GM12878 (cell line): ENCODE data around the gene RNF220. TPM values are rescaled to one million over a fixed set of nuclear protein-coding genes. Genes with fewer than 3 reads are reported as not detected.
A peak's percentile ranks its signal among the peaks of the same experiment; 100 is the strongest.

ENCODE experiments used
- ATAC-seq: fragments of 200-7000 bp; cut with Tn5 transposase; 3 replicates; pipeline ENCODE4 v1.9.1; 2020; ENCODE audit warnings: mild to moderate bottlenecking, moderate library complexity
- BruUV-seq: library from RNA; stranded (reverse); fragments of 400-500 nt; replicated peaks from 2 replicates; lab custom pipeline; 2021; lab: Mats Ljungman, UMichigan
- CTCF ChIA-PET: fragments of 300-600 bp; sonication (Branson Sonifier 250); formaldehyde crosslinking; extraction: SDS; loops from one replicate; lab custom pipeline; 2021; ENCODE audit warnings: inconsistent platforms; lab: Yijun Ruan, JAX
- POLR2A ChIA-PET: fragments of 350-600 bp; formaldehyde crosslinking; extraction: SDS; loops from one replicate; lab custom pipeline; 2021; ENCODE audit warnings: inconsistent platforms; lab: Charles Lee
- RAD21 ChIA-PET: fragments of 300-600 bp; sonication (Branson Sonifier 250); formaldehyde crosslinking; loops from one replicate; lab custom pipeline; 2023; ENCODE audit warnings: antibody characterized with exemption; ENCODE audit not compliant: unreplicated experiment; lab: Charles Lee
- SMC1A ChIA-PET: fragments of 300-600 bp; sonication (Branson Sonifier 250); formaldehyde crosslinking; loops from one replicate; lab custom pipeline; 2023; ENCODE audit not compliant: unreplicated experiment, uncharacterized antibody; lab: Charles Lee
- DNase-seq: peaks from one replicate; pipeline ENCODE4 v3.0.0-alpha.2; 2011; ENCODE audit warnings: low read depth, low spot score
- FAIRE-seq: peaks from 3 replicates; lab custom pipeline; 2011; peaks lifted over from hg19 to GRCh38; lab: Jason Lieb, UNC
- H2AFZ ChIP-seq: 2 replicates; pipeline ENCODE4 v1.6.0; 2011; ENCODE audit warnings: low read depth, low read length, control low read depth; ENCODE audit not compliant: control insufficient read depth
- H3K27ac ChIP-seq: 2 replicates; pipeline ENCODE4 v1.5.1; 2011; ENCODE audit warnings: control low read depth; ENCODE audit not compliant: control insufficient read depth, insufficient read depth
- H3K27me3 ChIP-seq, 2 experiments: replicated peaks in 1 of 2; 2 replicates each; pipeline versions ENCODE4 v1.6.0 to v1.6.1; 2011; ENCODE audit warnings: low read length in 1 of 2; ENCODE audit not compliant: control insufficient read depth in 2 of 2, insufficient read depth in 2 of 2
- H3K36me3 ChIP-seq, 2 experiments: 2 replicates each; pipeline ENCODE4 v1.5.1; 2011; ENCODE audit warnings: low read length in 1 of 2; ENCODE audit not compliant: control insufficient read depth in 2 of 2, insufficient read depth in 2 of 2
- H3K4me1 ChIP-seq: 2 replicates; pipeline ENCODE4 v1.6.1; 2011; ENCODE audit warnings: mild to moderate bottlenecking, low read length, moderate library complexity, mixed read lengths; ENCODE audit not compliant: control insufficient read depth, insufficient read depth
- H3K4me2 ChIP-seq: 2 replicates; pipeline ENCODE4 v1.6.0; 2011; ENCODE audit warnings: control low read depth; ENCODE audit not compliant: control insufficient read depth, insufficient read depth
- H3K4me3 ChIP-seq: fragments of 200-600 bp; sonication (generic); 2 replicates; pipeline ENCODE4 v1.5.1; 2016
- H3K79me2 ChIP-seq: 2 replicates; pipeline ENCODE4 v1.6.0; 2011; ENCODE audit warnings: low read length; ENCODE audit not compliant: control insufficient read depth, insufficient read depth
- H3K9ac ChIP-seq: 2 replicates; pipeline ENCODE4 v1.8.0; 2011; ENCODE audit warnings: low read length, control low read depth, mixed read lengths; ENCODE audit not compliant: control insufficient read depth, insufficient read depth
- H3K9me3 ChIP-seq: replicated peaks from 3 replicates; pipeline ENCODE4 v1.5.1; 2011; ENCODE audit warnings: mild to moderate bottlenecking, low read length; ENCODE audit not compliant: control insufficient read depth, insufficient read depth
- H4K20me1 ChIP-seq: 2 replicates; pipeline ENCODE4 v1.6.0; 2011; ENCODE audit not compliant: control insufficient read depth, insufficient read depth
- CEBPB ChIP-seq, 2 experiments: fragments of 150-350 bp in 1 of 2; IDR thresholded peaks; 2 replicates each; pipeline ENCODE4 v1.6.1; 2012 to 2014; ENCODE audit warnings: low read depth in 2 of 2, low read length in 2 of 2, borderline replicate concordance in 1 of 2, inconsistent platforms in 1 of 2
- MEF2B ChIP-seq: fragments of 450-650 bp; IDR thresholded peaks from 2 replicates; pipeline ENCODE4 v1.6.1; 2018; ENCODE audit warnings: mild to moderate bottlenecking, moderate library complexity; ENCODE audit not compliant: partially characterized antibody, poor library complexity, severe bottlenecking
- RCOR1 ChIP-seq: conservative IDR thresholded peaks from 2 replicates; pipeline ENCODE4 v1.6.1; 2012; ENCODE audit warnings: low read depth, low read length, improper control_type of control experiment
- RFX5 ChIP-seq: IDR thresholded peaks from 2 replicates; pipeline ENCODE4 v1.6.1; 2011; ENCODE audit warnings: low read depth, low read length, improper control_type of control experiment
- SMC3 ChIP-seq: IDR thresholded peaks from 2 replicates; pipeline ENCODE4 v1.6.1; 2011; ENCODE audit warnings: low read length, improper control_type of control experiment, borderline replicate concordance
- WGBS: methylation state at CpG from one replicate; pipeline ENCODE4 v1.1.6; 2016; ENCODE audit warnings: low lambda C conversion rate; ENCODE audit not compliant: insufficient replicate concordance, insufficient coverage; ENCODE audit errors: missing lambda C conversion rate; 5-methylcytosine and 5-hydroxymethylcytosine counted together
- in situ Hi-C: fragments of 300-500 bp; cut with MboI; formaldehyde crosslinking; loops from 9 replicates; pipeline ENCODE4 v1.14.3; 2018; ENCODE audit warnings: mixed read lengths
- intact Hi-C: fragments of 100-400 bp; cut with micrococcal nuclease; formaldehyde crosslinking; loops from one replicate; pipeline ENCODE4 v1.14.2; 2022; ENCODE audit not compliant: unreplicated experiment
- polyA plus RNA-seq, 11 experiments: library from polyadenylated mRNA; depleted of rRNA in 4 of 11; unstranded in 6 of 11; stranded (reverse) in 5 of 11; fragments of >200 nt; fragmentation: Nextera tagmentation in 4 of 11; fragmentation: Illumina TruSeq in 1 of 11; extraction: Ambion mirVana in 4 of 11; extraction: Trizol in 1 of 11; gene quantifications; 1 replicate in 1 of 11; 2 replicates in 10 of 11; pipeline versions ENCODE4 v1.2.1 to v1.2.3, GENCODE V29; 2011 to 2016; ENCODE audit warnings: inconsistent platforms in 2 of 11, missing spikeins in 2 of 11, low read depth in 1 of 11
- total RNA-seq, 4 experiments: library from RNA; depleted of rRNA in 3 of 4; stranded (reverse); fragments of >200 nt in 3 of 4; fragmentation: Illumina TruSeq in 1 of 4; extraction: Trizol in 1 of 4; gene quantifications; 2 replicates each; pipeline versions ENCODE4 v1.2.1 to v1.2.3, GENCODE V29; 2013 to 2021
- TF ChIP-seq, protein P1 (sequence below): fragments of 150-350 bp; IDR thresholded peaks from 2 replicates; pipeline ENCODE4 v1.6.1; 2014; ENCODE audit warnings: mild to moderate bottlenecking, low read depth, low read length

Gene RNF220
- total and polyA plus RNA-seq, 10 of the 15 experiments (the other 5 are each of a cell fraction or from before 2014, with no cell fraction given) = 4.6 to 84.1 (median 53.7) TPM

DNA sequence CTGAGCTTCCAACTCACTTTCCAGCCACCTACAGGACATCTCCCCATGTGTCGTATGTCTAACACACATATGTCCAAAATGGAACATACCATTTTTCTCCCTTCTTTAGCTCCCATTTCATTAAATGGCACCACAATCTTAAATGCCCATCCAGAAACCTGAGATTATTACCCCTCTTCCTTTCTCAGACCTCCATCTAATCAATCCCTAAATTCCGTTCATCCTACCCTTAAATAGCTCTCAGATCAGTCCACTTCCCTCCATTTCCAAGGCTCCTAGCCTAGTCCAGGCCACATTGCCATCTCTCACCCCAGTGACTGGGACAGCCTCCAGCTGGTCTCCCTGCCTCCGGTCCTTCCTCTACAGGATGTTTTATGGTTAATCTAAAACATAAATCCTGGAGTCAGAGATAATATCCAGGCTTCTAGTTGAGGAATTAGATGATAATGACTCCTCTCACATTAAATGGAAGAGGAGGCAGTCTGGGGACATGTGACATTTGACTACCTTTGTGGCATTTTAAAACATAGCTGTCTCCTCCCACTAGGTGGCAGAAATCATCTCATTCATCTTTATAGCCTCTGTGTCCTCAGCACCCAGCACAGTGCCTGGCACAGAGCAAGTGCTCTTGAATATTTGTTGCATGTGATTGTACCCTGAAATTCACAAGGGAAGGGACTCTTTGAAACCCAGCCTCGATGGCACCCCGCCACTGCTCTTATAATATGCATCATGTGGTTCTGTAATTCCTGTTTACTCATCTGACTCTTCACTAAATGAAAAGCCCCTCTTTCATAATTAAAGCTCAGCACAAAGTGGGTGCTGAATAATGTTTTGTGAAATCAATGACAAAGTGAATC is 166.9 kb downstream of the RNF220 start (continued):
- TF ChIP-seq SMC3 = peak; percentile 54; the same call in 1 of the 2 replicates

DNA sequence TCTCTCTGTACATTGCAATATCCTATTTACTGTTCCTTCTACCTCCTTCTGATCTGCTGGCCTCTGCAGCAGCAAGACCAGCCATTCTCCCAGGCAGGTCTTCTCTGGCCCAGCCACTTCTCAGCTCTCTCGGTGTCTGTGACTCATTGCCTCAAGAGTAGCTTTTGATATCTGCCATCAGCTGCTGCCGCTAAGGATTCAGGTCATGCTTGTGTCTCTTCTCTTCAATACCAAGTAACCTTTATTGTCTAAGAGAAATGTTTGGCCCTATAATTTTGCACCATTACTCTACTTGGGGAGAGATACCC is 167.5 kb downstream of the RNF220 start:
- Histone ChIP-seq H3K9ac (no peak overlapping the region), H3K27me3 (peaks cover 0 to 9% of the 10 kb centered on the region in 2 experiments; a peak in 1 of 4 replicates), H3K27ac (no peak overlapping the region), H3K4me3 (no peak overlapping the region)
- intact Hi-C loops = loop anchor here (1.0 to 2.0 kb wide), 2 partner anchors 23 to 80 kb away; no protein-coding TSS in a partner anchor
- 25% methylated on average over 2 of the region's 2 CpGs for WGBS
- CTCF ChIA-PET = interaction anchor here (0.6 to 4.7 kb wide), 20 partner anchors 8 to 483 kb away, joined by 3 to 76 read pairs (median 4); no protein-coding TSS in a partner anchor
- BruUV-seq = no TSS peak
- TF ChIP-seq RFX5 (no peak), CEBPB (IDR thresholded peaks at IDR 0.05; ENCODE audit: borderline replicate concordance in 1 of 2, low read depth in 2 of 2, low read length in 2 of 2) (no peak), RCOR1 (no peak), MEF2B (no peak)
- TF ChIP-seq, protein P1, sequence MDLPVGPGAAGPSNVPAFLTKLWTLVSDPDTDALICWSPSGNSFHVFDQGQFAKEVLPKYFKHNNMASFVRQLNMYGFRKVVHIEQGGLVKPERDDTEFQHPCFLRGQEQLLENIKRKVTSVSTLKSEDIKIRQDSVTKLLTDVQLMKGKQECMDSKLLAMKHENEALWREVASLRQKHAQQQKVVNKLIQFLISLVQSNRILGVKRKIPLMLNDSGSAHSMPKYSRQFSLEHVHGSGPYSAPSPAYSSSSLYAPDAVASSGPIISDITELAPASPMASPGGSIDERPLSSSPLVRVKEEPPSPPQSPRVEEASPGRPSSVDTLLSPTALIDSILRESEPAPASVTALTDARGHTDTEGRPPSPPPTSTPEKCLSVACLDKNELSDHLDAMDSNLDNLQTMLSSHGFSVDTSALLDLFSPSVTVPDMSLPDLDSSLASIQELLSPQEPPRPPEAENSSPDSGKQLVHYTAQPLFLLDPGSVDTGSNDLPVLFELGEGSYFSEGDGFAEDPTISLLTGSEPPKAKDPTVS = no peak
- TF ChIP-seq, all 136 proteins: peak for 0
- RAD21 ChIA-PET = interaction anchor here (0.6 to 2.2 kb wide), 4 partner anchors 22 to 355 kb away, joined by 3 to 15 read pairs (median 6); no protein-coding TSS in a partner anchor
- Histone ChIP-seq H4K20me1 (no peaks in the 10 kb centered on the region), H2AFZ (no peak overlapping the region), H3K9me3 (no peaks in the 10 kb centered on the region), H3K79me2 (no peaks in the 10 kb centered on the region), H3K4me1 (no peaks in the 10 kb centered on the region), H3K4me2 (no peak overlapping the region), H3K36me3 (no peaks in the 10 kb centered on the region)
- SMC1A ChIA-PET = interaction anchor here (1.2 to 2.8 kb wide), 6 partner anchors 18 to 80 kb away, joined by 3 to 24 read pairs (median 5); no protein-coding TSS in a partner anchor
- ATAC-seq (no peak), DNase-seq (no peak), FAIRE-seq (no peak)
- POLR2A ChIA-PET = no interaction called here
- in situ Hi-C loops = no loop called here
